ENCODE data around the gene HOXD12.

HOXD12 gene

DNA sequence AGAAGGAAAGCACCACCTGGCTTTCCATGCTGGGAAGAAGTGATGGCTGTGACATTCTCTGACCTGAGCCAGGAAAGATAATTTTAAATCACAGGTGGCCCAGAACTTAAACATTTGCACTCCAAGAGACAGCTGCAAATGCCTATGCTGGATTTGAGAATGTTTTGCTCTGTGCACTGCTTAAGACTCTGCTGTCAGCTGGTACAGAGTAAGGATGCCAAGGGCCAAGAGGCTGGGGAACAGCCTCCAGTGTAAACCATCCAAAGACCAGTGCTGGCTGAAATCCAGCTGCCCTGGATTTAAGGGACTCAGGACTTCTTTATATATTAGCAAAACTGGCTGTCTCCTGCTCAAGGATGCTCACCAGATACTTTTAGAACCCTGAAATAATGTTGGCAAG lies 33.8 kb downstream of the HOXD12 start:
- DNase-seq, result no peak

DNA sequence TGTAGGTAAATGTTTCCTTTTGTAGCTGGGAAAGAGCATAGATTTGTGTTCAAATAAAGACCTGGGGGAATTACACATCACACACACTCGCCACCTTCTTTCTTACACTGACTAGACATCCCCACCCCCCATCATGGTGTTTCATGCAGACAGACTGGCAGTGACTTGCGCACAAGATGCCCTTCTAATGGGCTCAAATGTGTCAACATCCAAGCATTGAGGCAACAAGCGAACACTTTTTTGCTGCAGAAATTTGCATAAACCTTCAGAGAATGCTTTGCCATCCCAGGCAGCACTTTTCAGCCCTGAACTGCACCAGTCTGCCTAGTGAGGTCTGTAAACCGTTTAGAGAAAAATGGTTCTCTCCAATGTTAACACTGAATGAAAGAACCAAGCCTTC lies 34.4 kb downstream of the HOXD12 start:
- DNase-seq, result no peak

DNA sequence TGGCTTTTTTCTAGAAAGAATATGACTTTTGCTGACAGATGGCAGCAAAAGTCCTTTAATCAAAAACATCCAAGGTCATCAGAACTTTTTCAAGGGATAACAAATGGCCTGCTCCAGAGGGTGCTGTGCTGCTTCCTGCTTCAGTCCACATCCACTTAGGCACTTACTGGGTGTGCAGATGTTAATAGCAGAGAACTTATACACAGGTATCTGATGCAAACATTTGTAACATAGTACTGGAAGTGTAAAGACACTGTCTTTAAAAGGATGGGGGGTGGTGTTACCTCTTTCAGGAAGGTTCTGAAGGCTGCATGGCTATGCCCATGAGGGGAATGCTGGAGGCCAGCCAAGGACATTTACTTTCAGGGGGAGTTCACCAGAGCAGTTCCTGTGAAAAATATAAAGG lies 35.4 kb downstream of the HOXD12 start:
- DNase-seq, result no peak

DNA sequence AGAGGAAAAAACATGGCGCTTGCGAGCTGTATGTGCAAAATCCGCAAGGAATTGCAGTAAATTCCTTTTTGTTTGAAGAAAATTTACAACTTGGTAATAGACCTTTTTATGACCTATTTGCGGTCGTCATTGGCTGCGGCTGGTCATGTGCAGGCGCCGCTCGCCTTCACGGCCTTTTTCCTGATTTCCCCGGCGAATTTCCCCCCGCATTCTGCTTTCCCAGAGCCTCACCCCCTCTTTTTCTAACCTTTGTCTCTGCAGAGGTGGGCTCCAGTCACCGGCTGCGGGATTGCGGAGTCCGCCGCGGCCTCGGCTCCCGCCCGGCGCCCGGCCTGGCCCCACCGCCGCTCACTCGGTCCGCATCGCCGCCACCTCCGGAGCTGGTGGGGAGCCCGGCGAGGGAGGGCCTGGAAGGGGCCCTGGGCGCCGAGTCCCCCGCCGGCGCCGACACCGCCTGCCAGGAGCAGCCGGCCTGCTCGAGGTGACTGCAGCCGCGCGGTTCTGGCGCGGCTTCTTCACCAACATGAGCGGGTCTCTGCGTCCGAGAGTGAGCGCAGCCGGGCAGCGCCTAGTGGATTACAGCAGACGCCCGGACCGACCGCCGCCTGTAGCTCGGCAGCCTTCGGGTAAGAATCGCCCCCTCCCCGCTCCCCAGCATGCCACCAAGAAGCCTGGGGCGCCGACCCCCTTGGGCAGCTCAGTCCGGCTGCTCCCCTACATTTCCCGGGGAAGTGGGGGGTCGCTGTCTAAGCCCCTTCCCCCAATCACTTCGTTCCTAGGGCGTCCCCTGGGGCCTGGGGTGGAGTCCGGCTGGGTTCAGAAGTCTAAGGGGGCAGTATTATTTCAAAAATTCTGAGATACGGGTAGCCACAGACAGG lies 37.0 kb downstream of the HOXD12 start:
- peak; percentile 74 for DNase-seq

DNA sequence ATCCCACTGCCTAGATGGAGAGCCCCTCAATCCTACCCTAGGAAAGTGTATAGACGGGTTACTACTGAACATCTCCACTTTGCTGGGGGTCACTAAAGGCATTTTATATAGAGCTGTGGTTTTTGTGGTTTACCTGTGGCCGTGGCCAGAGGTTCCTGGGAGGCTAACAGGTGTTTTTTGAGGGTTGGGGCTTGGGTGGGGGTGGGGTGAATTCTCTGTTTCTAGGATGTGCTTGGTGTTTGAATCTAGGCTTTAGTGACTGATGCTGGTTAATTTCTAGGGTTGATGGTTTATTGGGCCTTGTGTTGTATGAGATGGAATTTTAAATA lies 37.6 kb downstream of the HOXD12 start:
- no peak for DNase-seq

DNA sequence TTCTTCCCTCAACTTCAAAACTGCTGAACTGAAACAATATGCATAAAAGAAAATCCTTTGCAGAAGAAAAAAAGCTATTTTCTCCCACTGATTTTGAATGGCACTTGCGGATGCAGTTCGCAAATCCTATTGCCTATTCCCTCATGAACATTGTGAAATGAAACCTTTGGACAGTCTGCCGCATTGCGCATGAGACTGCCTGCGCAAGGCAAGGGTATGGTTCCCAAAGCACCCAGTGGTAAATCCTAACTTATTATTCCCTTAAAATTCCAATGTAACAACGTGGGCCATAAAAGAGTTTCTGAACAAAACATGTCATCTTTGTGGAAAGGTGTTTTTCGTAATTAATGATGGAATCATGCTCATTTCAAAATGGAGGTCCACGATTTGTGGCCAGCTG lies 38.3 kb downstream of the HOXD12 start:
- DNase-seq, result no peak

DNA sequence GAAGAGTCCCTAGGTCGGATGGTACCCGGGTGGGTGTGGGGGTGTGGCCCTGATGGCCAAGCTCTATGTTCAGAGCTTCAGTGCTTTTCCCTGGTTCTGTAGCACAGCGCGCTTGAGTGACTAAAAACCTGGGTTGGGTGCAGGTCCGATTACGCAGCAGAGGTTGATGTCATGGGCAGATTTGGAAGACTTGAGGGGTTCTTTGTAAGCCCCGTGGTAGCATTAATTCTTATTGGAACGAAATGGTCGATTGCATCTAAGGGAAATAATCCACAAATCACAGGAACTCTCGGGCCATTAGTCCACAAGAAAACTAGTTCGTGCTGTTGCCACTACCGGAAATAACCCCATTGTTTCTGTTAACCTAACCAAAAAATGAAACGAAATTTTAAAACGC lies 38.9 kb downstream of the HOXD12 start:
- DNase-seq, result peak; percentile 28

DNA sequence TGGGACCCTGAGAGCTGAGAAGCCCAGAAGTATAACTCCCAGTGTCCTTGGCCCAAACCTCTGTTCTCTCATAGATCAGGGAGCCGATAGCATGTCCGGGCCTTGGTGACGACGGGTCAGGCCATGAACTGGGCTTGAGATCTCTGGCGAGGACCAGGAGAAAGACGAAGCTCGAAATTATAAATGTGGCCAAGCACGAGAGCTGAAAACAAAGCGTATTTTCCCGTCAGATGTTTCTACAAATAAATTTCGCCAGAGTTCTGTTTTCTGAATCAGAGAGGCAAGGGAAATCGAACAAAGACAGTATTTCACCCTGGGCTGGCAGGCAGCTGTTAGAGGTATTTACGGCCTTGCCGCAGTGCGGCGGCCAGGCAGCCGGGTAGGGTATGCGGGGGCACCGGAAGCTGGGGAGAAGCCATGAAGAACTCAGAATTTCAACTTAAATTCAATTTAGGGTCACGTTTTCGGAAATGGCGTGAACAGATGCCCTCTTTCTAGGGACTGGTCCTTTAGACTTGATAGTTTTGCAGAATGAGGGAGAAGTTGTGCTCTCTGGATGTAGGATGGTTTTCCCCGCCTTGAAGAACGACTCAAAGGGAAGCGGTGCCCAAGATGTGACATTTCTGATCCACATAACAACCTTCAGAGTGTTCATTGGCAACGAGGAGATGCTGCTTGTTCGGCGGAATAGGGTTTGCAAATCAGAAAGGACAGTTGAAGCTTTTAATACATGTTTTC lies 39.5 kb downstream of the HOXD12 start:
- no peak for DNase-seq

DNA sequence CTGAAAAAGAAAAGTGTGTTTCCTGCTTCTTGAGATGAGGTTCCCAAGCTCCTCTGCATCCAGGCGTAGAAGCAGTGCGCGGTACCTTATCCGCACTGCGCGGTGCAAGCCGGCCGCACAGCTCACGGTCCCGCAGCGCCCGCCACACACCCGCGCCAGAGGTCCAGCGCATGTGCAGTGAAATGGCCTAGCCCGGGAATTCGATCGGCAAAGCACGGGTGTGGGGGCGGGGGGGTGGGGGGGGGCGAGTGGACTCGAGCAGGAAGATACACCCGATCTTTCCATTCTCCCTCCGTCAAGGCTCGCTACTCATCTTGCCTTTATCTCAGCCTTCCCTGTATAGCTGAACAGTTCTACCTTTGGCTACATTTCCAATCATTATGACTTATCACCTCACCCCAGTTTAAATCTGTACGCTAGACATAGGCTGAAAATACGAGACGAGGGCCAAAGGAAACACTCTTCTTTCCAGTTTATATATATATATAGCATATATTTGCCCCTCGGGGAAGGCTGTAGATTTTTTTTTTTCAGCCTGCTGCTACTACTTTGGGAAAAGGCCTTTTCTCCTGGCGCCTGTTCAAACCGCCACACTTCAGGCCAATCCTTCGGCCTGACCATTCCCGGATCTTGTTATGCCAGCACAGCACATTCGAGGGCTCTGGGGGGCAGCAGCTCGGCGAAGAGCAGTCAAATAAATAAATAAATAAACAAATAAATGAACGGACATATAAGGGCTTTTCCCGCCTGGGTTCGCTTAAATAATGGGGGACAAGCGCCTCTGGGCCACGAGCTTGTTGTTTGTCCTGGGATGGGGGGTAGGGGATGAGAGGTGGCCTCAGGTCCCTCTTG lies 40.3 kb downstream of the HOXD12 start:
- DNase-seq, result peak; percentile 87

DNA sequence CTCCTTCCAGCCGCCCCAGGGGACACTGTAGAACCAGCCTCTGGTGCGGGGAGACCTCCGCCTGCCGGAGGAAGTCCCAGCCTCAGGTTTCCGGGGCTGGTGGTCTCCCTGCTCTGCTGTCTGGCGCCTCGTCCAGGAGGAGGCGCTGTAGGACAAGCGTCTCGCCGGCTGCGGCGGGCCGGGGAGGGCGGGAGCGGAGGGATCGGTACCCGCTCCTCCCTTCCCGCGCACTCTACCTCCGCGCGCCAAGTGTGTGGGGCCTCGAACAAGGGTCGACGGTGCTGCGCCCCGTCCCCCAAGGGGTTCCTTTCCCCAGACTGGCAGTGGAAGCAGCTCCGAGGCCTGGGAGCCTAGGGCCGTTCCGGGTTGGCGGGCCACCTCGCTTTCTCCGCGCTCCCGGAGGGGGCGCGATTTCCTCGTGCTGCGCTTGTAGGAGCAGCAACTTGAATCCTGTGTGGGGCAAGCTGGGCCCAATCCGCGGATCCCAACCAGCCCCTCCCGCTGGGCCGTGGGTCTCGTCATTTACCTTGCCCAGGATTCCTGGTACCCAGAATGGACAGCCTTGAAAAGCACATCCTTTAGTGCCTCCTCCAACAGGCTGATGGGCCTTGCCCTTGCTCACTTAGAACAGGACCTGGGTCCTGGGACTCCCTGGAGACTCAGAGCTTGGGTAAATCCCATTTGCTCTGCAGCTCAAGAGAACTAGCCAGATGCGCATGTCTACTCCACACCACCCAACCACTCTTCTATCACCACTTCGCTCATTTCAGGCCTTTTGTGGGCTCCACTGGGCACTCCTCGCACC lies 41.1 kb downstream of the HOXD12 start:
- peak; percentile 92 for DNase-seq

DNA sequence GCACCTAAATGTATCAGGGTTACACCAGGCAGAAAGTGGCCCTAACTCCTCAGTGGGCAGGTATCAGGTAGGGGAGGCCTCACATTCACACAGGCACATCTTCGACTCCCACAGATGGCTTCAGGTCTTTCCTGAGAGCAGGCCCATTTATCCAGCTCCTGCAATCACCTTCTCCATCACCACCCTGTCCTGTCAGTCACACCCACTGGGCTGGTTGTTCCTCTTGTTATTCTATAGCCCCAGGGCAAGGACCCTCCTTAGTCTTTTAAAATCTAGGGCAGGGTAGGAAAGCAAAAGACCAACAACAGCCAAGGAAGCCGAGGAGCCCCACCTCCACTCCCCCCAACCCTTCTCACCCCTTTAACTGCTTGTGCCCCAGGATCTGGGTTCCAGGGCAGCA lies 42.7 kb downstream of the HOXD12 start:
- no peak for DNase-seq

DNA sequence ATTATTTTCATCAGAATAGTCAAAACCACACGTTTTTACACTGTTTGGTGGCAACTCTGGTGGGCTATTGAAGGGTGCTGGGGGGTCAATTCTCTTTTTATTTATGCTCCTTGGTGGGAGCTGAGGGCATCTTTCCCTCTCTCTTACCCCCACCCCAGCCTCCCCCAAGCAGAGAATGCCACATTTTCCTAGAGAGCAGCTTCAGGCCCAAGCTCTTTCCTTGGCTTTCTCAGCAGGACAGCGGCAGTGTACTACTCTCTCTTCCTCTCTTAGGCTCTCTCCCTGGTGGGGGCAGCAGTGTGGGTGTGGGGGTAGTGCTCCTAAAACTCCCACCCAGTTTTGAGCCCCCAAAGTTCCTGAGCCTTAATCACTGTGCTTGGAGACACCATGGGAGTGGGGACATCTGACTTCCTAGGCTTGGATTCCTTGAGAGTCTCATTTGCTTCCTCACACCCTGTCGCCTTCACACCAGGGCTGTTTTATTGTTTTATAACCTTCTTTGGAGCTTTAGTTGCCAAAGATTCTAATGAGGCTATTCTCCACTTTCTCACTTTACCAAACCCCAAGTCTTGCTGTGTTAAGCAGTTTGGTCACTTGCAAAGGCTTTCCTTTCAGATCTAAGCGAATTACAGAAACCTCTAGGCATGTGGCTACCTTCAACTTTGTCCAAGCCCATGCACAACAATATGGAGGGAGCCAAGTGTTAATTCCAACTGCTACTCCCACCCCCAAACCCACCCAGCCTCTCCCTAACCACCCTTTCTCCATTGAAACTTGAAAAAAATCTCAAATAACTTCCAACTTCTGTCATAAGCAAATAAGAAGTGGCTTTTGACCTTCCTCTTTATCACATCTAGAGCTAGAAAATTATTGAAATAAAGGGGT lies 45.7 kb downstream of the HOXD12 start:
- no peak for DNase-seq

DNA sequence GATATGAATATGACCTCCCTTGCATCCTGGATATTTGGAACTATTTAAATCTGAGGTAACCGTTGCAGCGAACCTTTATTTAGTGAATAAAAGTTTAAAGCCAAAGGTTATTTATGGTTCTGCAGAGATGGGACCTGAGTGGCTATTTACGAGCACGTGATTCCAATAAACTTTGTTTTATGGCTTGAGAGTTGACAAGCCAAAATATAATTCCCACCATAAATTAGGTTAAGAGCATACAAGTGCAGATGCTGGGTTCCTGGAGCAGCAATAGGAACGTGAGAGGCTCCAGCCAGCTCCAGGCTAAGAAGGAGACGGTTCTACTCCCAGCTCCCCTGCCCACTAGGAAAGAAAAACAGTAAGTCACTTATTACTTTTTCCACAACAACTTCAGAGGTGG lies 46.5 kb downstream of the HOXD12 start:
- no peak for DNase-seq

DNA sequence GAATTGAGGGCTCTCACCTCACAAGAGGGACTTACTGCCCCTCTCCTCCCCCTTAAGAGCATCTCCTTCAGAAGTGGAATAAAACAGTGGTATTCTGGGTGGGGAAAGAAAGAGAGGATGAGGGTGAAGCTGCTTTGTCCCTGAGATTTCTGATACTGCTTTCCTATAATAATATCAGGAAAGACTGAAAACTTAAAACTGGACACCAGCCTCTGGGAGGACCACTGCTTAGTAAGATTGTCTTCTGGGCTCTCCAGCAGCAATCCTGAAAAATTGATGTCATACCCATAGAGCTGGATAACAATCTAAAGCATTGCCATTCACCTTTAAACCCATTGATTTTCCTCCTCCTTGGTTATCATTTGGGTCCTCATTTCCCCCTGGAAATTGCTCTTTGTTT lies 47.0 kb downstream of the HOXD12 start:
- DNase-seq, result no peak

DNA sequence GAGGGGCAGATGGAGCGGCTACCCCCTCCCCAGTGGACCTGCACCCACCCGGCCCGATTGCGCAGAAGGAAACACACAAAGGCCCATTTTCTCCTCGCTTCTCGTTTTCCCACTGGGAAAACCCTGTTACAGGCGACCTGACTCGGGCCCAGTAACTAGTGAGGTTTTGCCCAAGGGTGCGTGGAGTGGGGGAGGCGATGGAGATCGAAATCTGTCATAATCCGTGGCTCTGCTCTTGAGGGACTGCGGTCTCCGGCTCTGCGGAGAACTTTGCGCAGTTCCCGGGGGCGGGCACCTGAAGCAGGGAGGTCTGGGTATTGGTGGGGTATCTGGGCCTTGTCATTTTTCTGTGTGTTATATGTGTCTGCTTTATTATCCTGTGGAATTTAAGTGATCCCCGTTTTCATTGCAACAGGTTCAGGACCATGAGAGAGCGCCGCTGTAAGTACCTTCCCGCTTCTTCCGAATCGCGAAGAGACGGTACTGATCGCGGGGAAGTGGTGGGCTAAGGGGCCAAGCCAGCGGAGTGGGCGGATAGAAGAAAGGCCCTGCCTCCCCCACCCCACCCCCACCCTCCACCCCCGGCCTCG lies 47.7 kb downstream of the HOXD12 start:
- DNase-seq, result no peak

DNA sequence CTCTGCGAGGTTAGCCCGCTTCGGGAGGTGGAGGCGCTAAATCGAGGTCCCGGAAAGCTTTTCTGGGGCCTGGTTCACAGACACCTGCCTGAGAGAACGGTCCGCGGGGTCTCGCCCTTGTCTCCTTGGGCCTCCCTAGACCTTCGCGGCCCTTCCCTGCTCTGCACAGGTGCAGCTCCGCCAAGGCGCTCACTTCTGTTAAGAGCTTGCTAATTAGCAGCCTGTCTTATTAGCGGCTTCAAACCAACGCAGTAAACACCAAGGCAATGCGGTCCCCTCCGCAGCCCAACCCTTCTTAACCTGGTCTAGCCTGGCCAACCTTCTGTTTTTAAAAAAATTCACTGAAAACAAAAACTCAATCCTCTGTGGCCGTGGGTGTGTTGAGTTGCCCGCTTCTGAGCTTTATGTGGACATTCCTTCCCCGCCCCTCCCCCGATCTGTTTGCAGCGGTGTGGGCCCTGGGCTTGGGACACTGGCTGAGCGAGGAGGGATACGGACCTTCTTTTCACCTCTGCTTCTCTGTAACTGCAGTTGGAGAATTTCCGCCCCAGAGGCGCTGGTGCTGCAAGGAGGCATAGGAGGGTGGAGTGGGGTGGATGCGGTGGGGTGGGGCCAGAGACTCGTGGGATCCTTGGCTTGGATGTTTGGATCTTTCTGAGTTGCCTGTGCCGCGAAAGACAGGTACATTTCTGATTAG lies 48.4 kb downstream of the HOXD12 start:
- DNase-seq, result no peak

DNA sequence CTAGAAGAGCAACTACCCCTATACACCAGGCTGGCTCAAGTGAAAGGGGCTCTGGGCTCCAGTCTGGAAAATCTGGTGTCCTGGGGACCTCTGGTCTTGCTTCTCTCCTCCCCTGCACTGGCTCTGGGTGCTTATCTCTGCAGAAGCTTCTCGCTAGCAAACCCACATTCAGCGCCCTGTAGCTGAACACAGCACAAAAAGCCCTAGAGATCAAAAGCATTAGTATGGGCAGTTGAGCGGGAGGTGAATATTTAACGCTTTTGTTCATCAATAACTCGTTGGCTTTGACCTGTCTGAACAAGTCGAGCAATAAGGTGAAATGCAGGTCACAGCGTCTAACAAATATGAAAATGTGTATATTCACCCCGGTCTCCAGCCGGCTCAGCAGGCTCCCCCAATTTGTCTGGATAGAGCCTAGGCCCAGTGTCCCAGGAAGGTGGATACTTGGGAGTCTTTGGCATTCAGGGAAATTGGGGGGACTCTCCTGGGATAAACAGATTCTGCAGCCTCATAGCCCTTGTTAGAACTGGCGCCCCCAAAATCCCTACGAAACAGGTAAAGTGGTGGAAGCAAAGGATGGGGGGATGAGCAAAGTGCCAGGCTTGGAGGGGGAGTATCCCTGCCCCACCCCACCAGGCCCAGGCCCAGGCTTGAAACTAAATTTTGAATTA lies 49.3 kb downstream of the HOXD12 start:
- no peak for DNase-seq

DNA sequence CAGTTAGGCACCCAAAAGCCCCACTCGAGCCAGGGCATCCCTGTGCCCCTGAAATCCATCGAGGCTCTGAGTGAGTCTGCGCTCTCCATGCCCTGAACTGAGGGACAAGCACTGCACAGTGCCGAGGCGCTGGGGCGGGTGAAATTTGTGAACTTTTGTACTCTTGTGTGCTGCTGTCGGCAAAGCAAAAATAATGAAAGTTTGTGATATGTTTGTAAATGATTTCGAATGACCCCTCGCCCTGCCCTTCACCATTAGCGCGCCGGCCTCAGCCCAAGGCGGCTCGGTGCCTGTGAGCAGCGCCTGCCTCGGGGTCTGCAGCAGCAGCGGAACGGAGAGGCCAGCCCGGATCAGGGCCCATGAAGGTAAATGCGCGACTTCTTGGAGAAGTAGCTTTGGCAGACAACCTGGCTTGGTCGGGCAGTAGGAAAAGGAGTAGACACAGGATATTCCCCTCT lies 49.9 kb downstream of the HOXD12 start:
- no peak for DNase-seq

DNA sequence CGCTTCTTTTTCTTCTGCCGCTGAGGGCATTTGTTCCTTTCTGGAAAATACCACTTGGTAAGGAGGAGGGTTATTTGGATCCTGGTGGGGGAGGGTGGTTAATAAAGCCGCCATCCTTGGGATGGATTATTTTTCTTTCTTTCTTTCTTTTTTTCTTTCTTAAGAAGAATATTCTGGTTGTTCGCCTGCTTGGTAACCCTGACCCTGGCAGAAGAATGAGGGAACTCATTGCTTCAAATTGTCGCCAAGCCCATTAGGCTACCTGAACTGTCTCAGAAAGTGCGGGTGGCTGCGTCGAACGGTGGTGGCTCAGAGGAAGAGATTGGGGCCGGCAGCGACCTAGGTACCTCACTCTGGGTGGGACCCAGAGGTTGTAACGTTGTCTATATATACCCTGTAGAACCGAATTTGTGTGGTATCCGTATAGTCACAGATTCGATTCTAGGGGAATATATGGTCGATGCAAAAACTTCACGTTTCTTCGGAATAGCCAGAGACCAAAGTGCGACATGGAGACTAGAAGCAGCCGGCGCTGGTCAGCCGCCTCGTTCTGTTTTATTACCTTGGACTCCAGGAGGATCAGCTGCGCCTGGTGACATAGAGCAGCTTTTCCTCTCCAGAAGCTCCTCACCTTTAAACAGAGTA lies 50.5 kb downstream of the HOXD12 start:
- no peak for DNase-seq
